Type B pancreatic cell (in vitro differentiated cells): ENCODE results near the gene RIN3. TPM values are rescaled to one million over a fixed set of nuclear protein-coding genes. Genes with fewer than 3 reads are reported as not detected.

Source experiments
- DNase-seq: peaks from one replicate; pipeline ENCODE4 v3.0.0; 2021; ENCODE audit warnings: mixed read lengths; ENCODE audit not compliant: unreplicated experiment; ENCODE audit errors: extremely low spot score
- H3K27ac Mint-ChIP-seq: 2 replicates; pipeline ENCODE4 v1.8.0; 2021; ENCODE audit warnings: mild to moderate bottlenecking, mixed read lengths
- H3K27me3 Mint-ChIP-seq: 2 replicates; pipeline ENCODE4 v1.8.0; 2021; ENCODE audit warnings: mixed read lengths
- H3K36me3 Mint-ChIP-seq: 2 replicates; pipeline ENCODE4 v1.8.0; 2021; ENCODE audit warnings: mixed read lengths
- H3K4me1 Mint-ChIP-seq: one replicate; pipeline ENCODE4 v1.8.0; 2021; ENCODE audit warnings: mixed read lengths; ENCODE audit not compliant: unreplicated experiment
- H3K4me3 Mint-ChIP-seq: 2 replicates; pipeline ENCODE4 v1.8.0; 2021; ENCODE audit warnings: mild to moderate bottlenecking, mixed read lengths
- H3K9me3 Mint-ChIP-seq: 2 replicates; pipeline ENCODE4 v1.8.0; 2021; ENCODE audit warnings: mixed read lengths
- total RNA-seq: library from RNA; stranded (reverse); gene quantifications from 2 replicates; pipeline ENCODE4 v1.2.1, GENCODE V29; 2021; ENCODE audit warnings: low replicate concordance
- TF ChIP-seq, protein P1 (sequence below): fragments of 200-600 bp; sonication (generic); conservative IDR thresholded peaks from 2 replicates; pipeline ENCODE4 v1.5.0; 2021; ENCODE audit warnings: antibody characterized with exemption, mild to moderate bottlenecking

Gene RIN3
- total RNA-seq, 1 donor from 2014 or later: 12.9 TPM

GRCh38 chr14:92619671-92620456, 106.3 kb downstream of the RIN3 start:
- TF ChIP-seq, protein P1, sequence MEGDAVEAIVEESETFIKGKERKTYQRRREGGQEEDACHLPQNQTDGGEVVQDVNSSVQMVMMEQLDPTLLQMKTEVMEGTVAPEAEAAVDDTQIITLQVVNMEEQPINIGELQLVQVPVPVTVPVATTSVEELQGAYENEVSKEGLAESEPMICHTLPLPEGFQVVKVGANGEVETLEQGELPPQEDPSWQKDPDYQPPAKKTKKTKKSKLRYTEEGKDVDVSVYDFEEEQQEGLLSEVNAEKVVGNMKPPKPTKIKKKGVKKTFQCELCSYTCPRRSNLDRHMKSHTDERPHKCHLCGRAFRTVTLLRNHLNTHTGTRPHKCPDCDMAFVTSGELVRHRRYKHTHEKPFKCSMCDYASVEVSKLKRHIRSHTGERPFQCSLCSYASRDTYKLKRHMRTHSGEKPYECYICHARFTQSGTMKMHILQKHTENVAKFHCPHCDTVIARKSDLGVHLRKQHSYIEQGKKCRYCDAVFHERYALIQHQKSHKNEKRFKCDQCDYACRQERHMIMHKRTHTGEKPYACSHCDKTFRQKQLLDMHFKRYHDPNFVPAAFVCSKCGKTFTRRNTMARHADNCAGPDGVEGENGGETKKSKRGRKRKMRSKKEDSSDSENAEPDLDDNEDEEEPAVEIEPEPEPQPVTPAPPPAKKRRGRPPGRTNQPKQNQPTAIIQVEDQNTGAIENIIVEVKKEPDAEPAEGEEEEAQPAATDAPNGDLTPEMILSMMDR: no peak
- no peak overlapping the region for H3K4me3 Mint-ChIP-seq
- no peaks in the 10 kb centered on the region for H3K4me1 Mint-ChIP-seq
- peaks cover 14% of the 10 kb centered on the region for H3K9me3 Mint-ChIP-seq
- no peaks in the 10 kb centered on the region for H3K27me3 Mint-ChIP-seq
- peaks cover 6% of the 10 kb centered on the region for H3K36me3 Mint-ChIP-seq
- no peak overlapping the region for H3K27ac Mint-ChIP-seq
- DNase-seq: no peak

DNA sequence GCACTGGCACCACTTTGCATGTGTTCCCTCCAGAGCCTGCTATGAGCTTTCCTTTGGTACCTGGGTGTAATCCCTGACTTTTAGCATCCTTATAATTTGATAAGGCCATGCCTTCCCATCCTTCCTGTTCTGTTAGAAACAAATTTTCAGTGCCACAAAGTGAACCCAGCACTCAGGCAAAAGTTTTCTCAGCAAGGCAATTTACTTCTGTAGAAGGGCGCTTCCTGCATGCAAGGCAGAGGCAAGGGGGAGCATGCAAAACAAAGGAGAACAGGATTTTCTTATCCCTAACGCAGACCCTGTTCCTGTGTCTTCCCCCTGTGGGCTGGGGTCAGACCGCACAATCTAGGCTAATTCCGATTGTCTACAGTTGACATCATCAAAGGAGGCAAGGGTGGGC, 108.7 kb downstream of the RIN3 start:
- Mint-ChIP-seq H3K27me3 (no peaks in the 10 kb centered on the region), H3K36me3 (peaks cover 12% of the 10 kb centered on the region), H3K9me3 (peaks cover 22% of the 10 kb centered on the region), H3K4me3 (no peak overlapping the region), H3K27ac (no peak overlapping the region), H3K4me1 (no peaks in the 10 kb centered on the region)
- TF ChIP-seq, protein P1: no peak
- no peak for DNase-seq

DNA sequence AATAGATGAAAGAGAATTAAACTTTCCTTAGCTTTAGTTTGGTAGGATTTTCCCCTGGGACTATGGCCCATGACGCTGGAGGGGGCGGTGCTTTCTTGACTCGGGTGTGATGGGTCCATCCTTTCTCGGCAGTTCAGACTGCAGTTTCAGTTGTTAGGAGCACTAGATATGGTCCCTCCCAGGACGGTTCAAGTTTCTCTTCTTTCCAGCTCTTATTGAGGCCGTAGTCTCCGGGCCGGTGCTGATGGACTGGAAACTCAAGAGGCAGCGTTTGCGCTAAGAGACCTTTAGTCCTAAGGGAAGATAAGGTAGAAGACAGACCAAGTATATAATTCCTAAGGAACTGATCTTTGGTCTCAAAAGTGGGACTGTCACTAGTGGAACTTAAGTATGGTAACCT, 111.2 kb downstream of the RIN3 start:
- Mint-ChIP-seq H3K27ac (no peak overlapping the region), H3K4me1 (peaks cover 4% of the 10 kb centered on the region), H3K4me3 (no peak overlapping the region), H3K9me3 (peaks cover 22% of the 10 kb centered on the region), H3K36me3 (peaks cover 21% of the 10 kb centered on the region), H3K27me3 (no peaks in the 10 kb centered on the region)
- no peak for DNase-seq
- TF ChIP-seq, protein P1: no peak

DNA sequence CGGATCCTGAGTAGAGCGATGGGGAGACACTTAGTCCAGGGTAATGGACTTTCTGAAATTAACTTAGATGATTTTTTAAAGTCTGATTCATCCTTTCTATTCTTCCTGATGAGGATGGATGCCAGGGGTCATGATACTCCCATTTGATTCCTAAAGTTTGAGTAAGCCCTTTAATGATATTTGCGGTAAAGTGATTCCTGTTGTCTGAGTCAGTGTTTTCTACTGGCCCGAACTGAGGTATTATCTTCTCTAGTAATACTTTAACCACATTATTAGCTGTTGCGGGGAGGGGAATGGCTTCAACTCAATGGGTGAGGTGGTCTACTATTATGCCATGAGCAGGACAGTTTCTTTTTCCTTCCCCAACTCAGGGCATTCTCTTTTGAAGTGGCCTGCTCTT, 111.6 kb downstream of the RIN3 start:
- TF ChIP-seq, protein P1: no peak
- no peak for DNase-seq
- Mint-ChIP-seq H3K27ac (no peak overlapping the region), H3K4me3 (no peak overlapping the region), H3K27me3 (no peaks in the 10 kb centered on the region), H3K4me1 (peaks cover 4% of the 10 kb centered on the region), H3K9me3 (peaks cover 22% of the 10 kb centered on the region), H3K36me3 (peaks cover 21% of the 10 kb centered on the region)

GRCh38 chr14:92626041-92626440, 112.5 kb downstream of the RIN3 start:
- DNase-seq: no peak

More at GRCh38 chr14:92626041-92626440, 112.5 kb downstream of the RIN3 start:
- Mint-ChIP-seq H3K36me3 (peaks cover 21% of the 10 kb centered on the region), H3K4me3 (no peak overlapping the region), H3K4me1 (peaks cover 4% of the 10 kb centered on the region), H3K9me3 (peaks cover 22% of the 10 kb centered on the region), H3K27ac (no peak overlapping the region), H3K27me3 (no peaks in the 10 kb centered on the region)
- TF ChIP-seq, protein P1: no peak
